ENCODE results near the gene TBXAS1. TPM values are rescaled to one million over a fixed set of nuclear protein-coding genes. Genes with fewer than 3 reads are reported as not detected.

Gene TBXAS1
- total RNA-seq, 2 donors from 2014 or later, result 12.0 to 17.0 TPM

- peaks cover 8% of the 10 kb centered on the region for H3K4me1 ChIP-seq
- peak overlapping the region; percentile 45 for H3K27ac ChIP-seq
- no peaks in the 10 kb centered on the region for H3K27me3 ChIP-seq
- H3K4me3 ChIP-seq, result no peak overlapping the region
- no peak overlapping the region for H3K9ac ChIP-seq (ENCODE audit: low read depth in 2 of 2, low read length in 2 of 2)
- DNase-seq, result peak; percentile 19
- intact Hi-C loops (cut with DNase I), result no loop called here
- TF ChIP-seq, protein P1, sequence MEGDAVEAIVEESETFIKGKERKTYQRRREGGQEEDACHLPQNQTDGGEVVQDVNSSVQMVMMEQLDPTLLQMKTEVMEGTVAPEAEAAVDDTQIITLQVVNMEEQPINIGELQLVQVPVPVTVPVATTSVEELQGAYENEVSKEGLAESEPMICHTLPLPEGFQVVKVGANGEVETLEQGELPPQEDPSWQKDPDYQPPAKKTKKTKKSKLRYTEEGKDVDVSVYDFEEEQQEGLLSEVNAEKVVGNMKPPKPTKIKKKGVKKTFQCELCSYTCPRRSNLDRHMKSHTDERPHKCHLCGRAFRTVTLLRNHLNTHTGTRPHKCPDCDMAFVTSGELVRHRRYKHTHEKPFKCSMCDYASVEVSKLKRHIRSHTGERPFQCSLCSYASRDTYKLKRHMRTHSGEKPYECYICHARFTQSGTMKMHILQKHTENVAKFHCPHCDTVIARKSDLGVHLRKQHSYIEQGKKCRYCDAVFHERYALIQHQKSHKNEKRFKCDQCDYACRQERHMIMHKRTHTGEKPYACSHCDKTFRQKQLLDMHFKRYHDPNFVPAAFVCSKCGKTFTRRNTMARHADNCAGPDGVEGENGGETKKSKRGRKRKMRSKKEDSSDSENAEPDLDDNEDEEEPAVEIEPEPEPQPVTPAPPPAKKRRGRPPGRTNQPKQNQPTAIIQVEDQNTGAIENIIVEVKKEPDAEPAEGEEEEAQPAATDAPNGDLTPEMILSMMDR (IDR thresholded peaks at IDR 0.05), result no peak
- H3K9me3 ChIP-seq, result no peaks in the 10 kb centered on the region
- no peaks in the 10 kb centered on the region for H3K36me3 ChIP-seq
These were observed 25.1 kb downstream of the TBXAS1 start for GRCh38 chr7:139854124-139854511.

GRCh38 chr7:139854803-139855497 lies 25.9 kb downstream of the TBXAS1 start:
- peaks cover 8% of the 10 kb centered on the region for H3K4me1 ChIP-seq
- no peak overlapping the region for H3K9ac ChIP-seq (ENCODE audit: low read depth in 2 of 2, low read length in 2 of 2)
- H3K27me3 ChIP-seq, result no peaks in the 10 kb centered on the region
- H3K27ac ChIP-seq, result peak overlapping the region; percentile 20
- DNase-seq, result peak; percentile 12
- H3K9me3 ChIP-seq, result no peaks in the 10 kb centered on the region
- H3K36me3 ChIP-seq, result no peaks in the 10 kb centered on the region
- no peak overlapping the region for H3K4me3 ChIP-seq
- TF ChIP-seq, protein P1 (IDR thresholded peaks at IDR 0.05), result no peak
- intact Hi-C loops (cut with DNase I), result no loop called here

- no peaks in the 10 kb centered on the region for H3K27me3 ChIP-seq
- intact Hi-C loops (cut with DNase I), result no loop called here
- H3K4me1 ChIP-seq, result peaks cover 8% of the 10 kb centered on the region
- TF ChIP-seq, protein P1 (IDR thresholded peaks at IDR 0.05), result no peak
- H3K9me3 ChIP-seq, result no peaks in the 10 kb centered on the region
- H3K4me3 ChIP-seq, result no peak overlapping the region
- no peaks in the 10 kb centered on the region for H3K36me3 ChIP-seq
- H3K27ac ChIP-seq, result peak overlapping the region; percentile 20
- peak; percentile 29 for DNase-seq
- no peak overlapping the region for H3K9ac ChIP-seq (ENCODE audit: low read depth in 2 of 2, low read length in 2 of 2)
These were observed 26.6 kb downstream of the TBXAS1 start for GRCh38 chr7:139855498-139856270.

- no peaks in the 10 kb centered on the region for H3K9me3 ChIP-seq
- no peaks in the 10 kb centered on the region for H3K36me3 ChIP-seq
- intact Hi-C loops (cut with DNase I), result no loop called here
- no peaks in the 10 kb centered on the region for H3K27me3 ChIP-seq
- peak; percentile 4 for DNase-seq
- H3K4me1 ChIP-seq, result peaks cover 8% of the 10 kb centered on the region
- no peak overlapping the region for H3K4me3 ChIP-seq
- no peak overlapping the region for H3K9ac ChIP-seq (ENCODE audit: low read depth in 2 of 2, low read length in 2 of 2)
- no peak overlapping the region for H3K27ac ChIP-seq
- TF ChIP-seq, protein P1 (IDR thresholded peaks at IDR 0.05), result no peak
These were observed 28.7 kb downstream of the TBXAS1 start for GRCh38 chr7:139857791-139858190.

DNA sequence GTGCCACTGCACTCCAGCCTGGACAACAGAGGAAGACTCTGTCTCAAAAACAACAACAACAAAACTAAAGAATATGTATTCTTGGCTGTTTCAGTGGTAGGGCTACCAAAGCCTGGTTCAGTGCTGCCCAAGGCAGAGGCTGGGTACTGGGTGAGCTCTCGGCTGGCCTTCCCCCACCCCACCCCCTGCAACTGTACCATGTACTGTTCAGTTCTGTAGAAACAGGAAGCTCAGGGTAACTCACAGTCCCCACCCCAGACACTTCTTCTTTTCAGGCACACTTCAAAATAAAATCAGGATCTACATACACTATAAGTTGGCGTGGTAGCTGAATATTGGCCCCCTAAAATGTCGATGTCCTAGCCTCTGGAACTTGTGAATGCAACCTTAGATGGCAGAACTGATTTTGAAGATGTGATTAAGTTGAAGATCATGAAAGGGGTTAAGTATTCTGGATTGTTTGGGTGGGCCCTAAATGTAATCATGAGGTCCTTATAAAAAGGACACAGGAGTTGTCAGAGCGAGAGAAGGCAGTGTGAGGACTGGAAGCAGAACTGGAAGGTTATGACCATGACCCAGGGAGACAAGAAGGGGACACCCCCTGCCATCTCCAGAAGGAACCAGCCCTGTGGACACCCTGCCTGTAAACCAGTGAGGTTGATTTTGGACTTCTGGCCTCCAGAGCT lies 31.2 kb downstream of the TBXAS1 start:
- Histone ChIP-seq H3K27ac (no peak overlapping the region), H3K36me3 (no peaks in the 10 kb centered on the region), H3K9me3 (no peaks in the 10 kb centered on the region), H3K27me3 (no peaks in the 10 kb centered on the region), H3K4me3 (no peak overlapping the region), H3K4me1 (peaks cover under 1% of the 10 kb centered on the region), H3K9ac (ENCODE audit: low read depth in 2 of 2, low read length in 2 of 2) (no peak overlapping the region)
- intact Hi-C loops (cut with DNase I), result no loop called here
- TF ChIP-seq, protein P1 (IDR thresholded peaks at IDR 0.05), result no peak
- DNase-seq, result peak; percentile 23
